ENCODE results near the gene PARN. TPM values are rescaled to one million over a fixed set of nuclear protein-coding genes. Genes with fewer than 3 reads are reported as not detected.

Gene PARN
- total and polyA plus RNA-seq, 9 of the 15 experiments (the other 6 are each of a cell fraction or from before 2014, with no cell fraction given), result 9.6 to 51.3 (median 40.4) TPM

- TF ChIP-seq MYC (IDR thresholded peaks at IDR 0.05; ENCODE audit: low read depth, low read length) (0 out of 2 replicates have a peak, but pooled peaks have one; percentile 30), MYC (CRISPR knock-in tag; IDR thresholded peaks at IDR 0.05; ENCODE audit: borderline replicate concordance, low read depth) (no peak)
Measured at GRCh38 chr16:14678748-14679497, 48.9 kb upstream of the PARN start (continued).

- Histone ChIP-seq H3K36me3 (ENCODE audit: control insufficient read depth, insufficient read depth, low read length) (no peaks in the 10 kb centered on the region), H3K27ac (ENCODE audit: extremely low read depth, low read depth, low read length) (no peak overlapping the region), H4K20me1 (replicated peaks; ENCODE audit: control insufficient read depth, insufficient read depth, low read length) (no peaks in the 10 kb centered on the region), H3K9me3 (replicated peaks; ENCODE audit: control insufficient read depth, insufficient read depth, low read depth, low read length) (no peaks in the 10 kb centered on the region), H3K4me2 (ENCODE audit: insufficient read depth, low read length) (no peak overlapping the region), H3K27me3 (ENCODE audit: control insufficient read depth in 2 of 2, insufficient read depth in 2 of 2, low read length in 2 of 2) (peaks cover 2 to 24% of the 10 kb centered on the region in 2 experiments; a peak in 3 of 5 replicates), H3K4me3 (no peak overlapping the region), H2AFZ (ENCODE audit: low read depth, low read length) (no peak overlapping the region), H3K9ac (ENCODE audit: insufficient read depth in 1 of 2, low read depth in 2 of 2, low read length in 2 of 2) (no peak overlapping the region), H3K9me1 (ENCODE audit: control insufficient read depth, insufficient read depth, low read length) (no peaks in the 10 kb centered on the region), H3K4me1 (replicated peaks in 1 of 2; ENCODE audit: control insufficient read depth in 2 of 2, insufficient read depth in 2 of 2, low read length in 2 of 2) (no peaks in the 10 kb centered on the region; a peak in 1 of 5 replicates), H3K79me2 (ENCODE audit: control insufficient read depth, insufficient read depth, low read length) (no peaks in the 10 kb centered on the region)
- intact Hi-C loops (cut with micrococcal nuclease), result no loop called here
- CTCF ChIA-PET (ENCODE audit: low intra/inter-chr PET ratio), result no interaction called here
- ATAC-seq (no peak), DNase-seq (ENCODE audit: extremely low read depth in 1 of 4, low spot score in 3 of 4) (no peak), FAIRE-seq (no peak)
- BruUV-seq (replicated peaks), result no TSS peak
- POLR2A ChIA-PET, result no interaction called here
- 17% methylated on average over 5 of the region's 5 CpGs for WGBS (ENCODE audit: insufficient coverage, low coverage, missing lambda C conversion rate)
- in situ Hi-C loops (cut with MboI), result no loop called here
- TF ChIP-seq CTBP1 (IDR thresholded peaks at IDR 0.05; ENCODE audit: borderline replicate concordance), result 0 out of 2 replicates have a peak, but pooled peaks have one; percentile 28
- no peak for TF ChIP-seq LEF1 (IDR thresholded peaks at IDR 0.05)
- no peak for TF ChIP-seq DNMT1 (IDR thresholded peaks at IDR 0.05)
- TF ChIP-seq ZNF57 (CRISPR knock-in tag; IDR thresholded peaks at IDR 0.05), result no peak
- no peak for TF ChIP-seq SMARCA5 (IDR thresholded peaks at IDR 0.05)
- TF ChIP-seq BRF1 (IDR thresholded peaks at IDR 0.05; ENCODE audit: borderline replicate concordance, extremely low read depth, insufficient read length), result no peak
- TF ChIP-seq ZNF316 (IDR thresholded peaks at IDR 0.05), result no peak
- no peak for TF ChIP-seq CREB5 (CRISPR knock-in tag; IDR thresholded peaks at IDR 0.05)
- no peak for TF ChIP-seq CEBPG (CRISPR knock-in tag; IDR thresholded peaks at IDR 0.05)
- no peak for TF ChIP-seq CEBPG (tag; conservative IDR thresholded peaks at IDR 0.05 in 1 of 2, IDR thresholded peaks at IDR 0.05 in 1 of 2)
- no peak for TF ChIP-seq CBX5 (IDR thresholded peaks at IDR 0.05; ENCODE audit: borderline replicate concordance, low read depth)
- no peak for TF ChIP-seq TAF7 (tag; IDR thresholded peaks at IDR 0.05)
- TF ChIP-seq PKNOX1 (IDR thresholded peaks at IDR 0.05), result 0 out of 2 replicates have a peak, but pooled peaks have one; percentile 10
- no peak for TF ChIP-seq CREBBP (IDR thresholded peaks at IDR 0.05; ENCODE audit: low read depth, low read length)
- TF ChIP-seq EHMT2 (IDR thresholded peaks at IDR 0.05), result peak; percentile 56; the same call in 1 of the 2 replicates
- no peak for TF ChIP-seq ZBTB26 (CRISPR knock-in tag; IDR thresholded peaks at IDR 0.05)
- TF ChIP-seq KDM1A (IDR thresholded peaks at IDR 0.05), result peak; percentile 32 to 44; a peak in 2 of 4 replicates
- TF ChIP-seq HDAC1 (IDR thresholded peaks at IDR 0.05), result peak in 1 of 2 experiments; percentile 47; a peak in 1 of 4 replicates
Measured at GRCh38 chr16:14677627-14678026, 47.6 kb upstream of the PARN start.

Measured in K562 (cell line).